Measurements from ENCODE around the gene TFEB. TPM values are rescaled to one million over a fixed set of nuclear protein-coding genes. Genes with fewer than 3 reads are reported as not detected.

TFEB gene
- polyA plus RNA-seq, 1 experiment = 3.9 TPM

DNA sequence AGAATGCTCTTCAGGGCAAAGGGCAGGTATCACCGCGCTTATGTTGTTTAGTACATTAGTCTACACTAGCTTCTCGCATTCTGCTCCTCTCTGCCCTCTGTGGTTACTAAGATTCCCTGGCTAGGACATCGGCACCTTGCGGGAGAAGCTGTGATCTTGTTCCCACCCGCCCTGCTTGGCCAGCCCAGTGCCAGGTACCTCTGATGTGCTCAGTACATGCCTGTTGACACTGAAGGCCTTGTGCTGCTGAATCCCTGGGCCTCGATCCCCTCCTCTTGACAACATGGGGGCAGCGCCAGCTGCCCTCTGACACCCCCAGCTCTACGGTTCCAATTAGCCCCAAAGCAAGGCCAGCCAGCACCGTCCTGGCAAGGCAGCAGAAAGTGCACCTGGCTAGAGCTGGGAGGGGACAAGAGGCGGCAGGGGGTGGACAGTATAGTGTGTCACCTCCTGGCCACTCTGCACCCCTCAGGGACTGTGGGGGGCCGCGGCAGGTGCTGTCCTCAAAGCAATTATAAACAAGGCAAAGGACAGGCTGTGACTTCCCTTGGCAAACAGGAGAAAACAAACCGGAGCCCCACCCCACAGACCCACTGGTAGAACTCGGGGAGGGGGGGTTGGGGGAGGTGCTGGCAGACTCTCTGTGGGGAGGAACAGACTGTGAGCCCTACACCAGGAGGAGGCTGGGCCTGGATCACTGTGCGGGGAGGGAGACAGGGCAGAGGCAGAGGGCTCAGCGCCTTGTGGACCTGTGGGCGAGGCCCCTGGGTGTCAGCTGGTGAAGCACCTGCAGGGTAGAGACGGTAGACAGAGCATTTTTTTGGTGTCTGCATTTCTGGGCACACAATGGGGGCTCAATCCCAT is 7.1 kb downstream of the TFEB start:
- Histone ChIP-seq H3K27ac (ENCODE audit: low read depth, low read length) (no peak overlapping the region), H3K27me3 (ENCODE audit: control insufficient read depth, insufficient read depth, low read length) (no peaks in the 10 kb centered on the region), H3K9me3 (ENCODE audit: control insufficient read depth, insufficient read depth, low read length) (no peaks in the 10 kb centered on the region; the same call in 1 of the 2 replicates), H3K4me3 (ENCODE audit: low read depth, low read length) (no peak overlapping the region)
- POLR2A ChIA-PET = no interaction called here
- no peak for DNase-seq (ENCODE audit: low read depth, low spot score)
- CTCF ChIA-PET = no interaction called here
- TF ChIP-seq, protein P1, sequence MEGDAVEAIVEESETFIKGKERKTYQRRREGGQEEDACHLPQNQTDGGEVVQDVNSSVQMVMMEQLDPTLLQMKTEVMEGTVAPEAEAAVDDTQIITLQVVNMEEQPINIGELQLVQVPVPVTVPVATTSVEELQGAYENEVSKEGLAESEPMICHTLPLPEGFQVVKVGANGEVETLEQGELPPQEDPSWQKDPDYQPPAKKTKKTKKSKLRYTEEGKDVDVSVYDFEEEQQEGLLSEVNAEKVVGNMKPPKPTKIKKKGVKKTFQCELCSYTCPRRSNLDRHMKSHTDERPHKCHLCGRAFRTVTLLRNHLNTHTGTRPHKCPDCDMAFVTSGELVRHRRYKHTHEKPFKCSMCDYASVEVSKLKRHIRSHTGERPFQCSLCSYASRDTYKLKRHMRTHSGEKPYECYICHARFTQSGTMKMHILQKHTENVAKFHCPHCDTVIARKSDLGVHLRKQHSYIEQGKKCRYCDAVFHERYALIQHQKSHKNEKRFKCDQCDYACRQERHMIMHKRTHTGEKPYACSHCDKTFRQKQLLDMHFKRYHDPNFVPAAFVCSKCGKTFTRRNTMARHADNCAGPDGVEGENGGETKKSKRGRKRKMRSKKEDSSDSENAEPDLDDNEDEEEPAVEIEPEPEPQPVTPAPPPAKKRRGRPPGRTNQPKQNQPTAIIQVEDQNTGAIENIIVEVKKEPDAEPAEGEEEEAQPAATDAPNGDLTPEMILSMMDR (IDR thresholded peaks at IDR 0.05; ENCODE audit: low read depth, low read length) = no peak

DNA sequence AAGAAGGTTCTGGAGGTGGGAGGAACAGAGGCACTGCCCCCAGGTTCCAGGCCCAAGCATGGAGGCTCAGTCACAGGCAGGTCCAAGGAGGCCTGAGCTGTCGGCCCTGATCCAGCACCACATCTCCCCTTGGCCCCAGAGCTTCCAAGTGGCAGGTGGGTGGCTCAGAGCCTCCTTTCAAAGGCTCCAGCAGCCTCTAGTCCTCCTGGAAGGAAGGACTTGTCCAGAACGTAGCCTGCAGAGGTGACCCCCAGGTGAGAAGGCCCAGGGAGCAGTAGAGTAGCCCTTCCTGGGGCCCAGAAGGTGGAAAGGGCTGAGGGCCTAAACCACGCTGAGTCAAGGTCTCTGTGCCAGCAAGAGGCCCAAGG is 7.7 kb downstream of the TFEB start:
- no peak for DNase-seq (ENCODE audit: low read depth, low spot score)
- TF ChIP-seq, protein P1 (IDR thresholded peaks at IDR 0.05; ENCODE audit: low read depth, low read length) = no peak
- CTCF ChIA-PET = no interaction called here
- H3K4me3 ChIP-seq (ENCODE audit: low read depth, low read length) = no peak overlapping the region
- H3K27me3 ChIP-seq (ENCODE audit: control insufficient read depth, insufficient read depth, low read length) = no peaks in the 10 kb centered on the region
- H3K27ac ChIP-seq (ENCODE audit: low read depth, low read length) = no peak overlapping the region
- no peaks in the 10 kb centered on the region; the same call in 1 of the 2 replicates for H3K9me3 ChIP-seq (ENCODE audit: control insufficient read depth, insufficient read depth, low read length)
- POLR2A ChIA-PET = no interaction called here

DNA sequence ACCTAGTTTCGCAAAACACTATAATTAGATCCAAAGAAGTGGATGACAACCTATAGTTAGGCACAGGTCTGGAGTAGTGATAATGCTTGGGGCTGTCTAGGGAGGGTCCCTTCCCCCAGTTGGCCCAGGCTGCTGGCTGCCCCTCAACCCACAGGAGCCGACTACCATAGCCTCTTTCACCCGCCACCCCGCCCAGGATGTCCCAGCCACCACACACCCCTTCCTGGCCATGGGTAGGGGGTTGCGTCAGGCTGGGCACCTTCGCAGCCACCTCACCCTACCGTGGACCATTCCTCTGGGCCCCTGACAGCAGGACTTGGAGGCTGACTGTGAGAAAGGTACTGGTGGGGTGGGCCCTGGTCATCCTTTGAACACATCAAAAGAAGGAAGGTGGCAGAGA is 8.5 kb downstream of the TFEB start:
- H3K9me3 ChIP-seq (ENCODE audit: control insufficient read depth, insufficient read depth, low read length) = no peaks in the 10 kb centered on the region; the same call in 1 of the 2 replicates
- no peak overlapping the region for H3K4me3 ChIP-seq (ENCODE audit: low read depth, low read length)
- DNase-seq (ENCODE audit: low read depth, low spot score) = no peak
- ChIA-PET POLR2A (no interaction called here), CTCF (no interaction called here)
- H3K27ac ChIP-seq (ENCODE audit: low read depth, low read length) = no peak overlapping the region
- H3K27me3 ChIP-seq (ENCODE audit: control insufficient read depth, insufficient read depth, low read length) = no peaks in the 10 kb centered on the region
- TF ChIP-seq, protein P1 (IDR thresholded peaks at IDR 0.05; ENCODE audit: low read depth, low read length) = no peak

DNA sequence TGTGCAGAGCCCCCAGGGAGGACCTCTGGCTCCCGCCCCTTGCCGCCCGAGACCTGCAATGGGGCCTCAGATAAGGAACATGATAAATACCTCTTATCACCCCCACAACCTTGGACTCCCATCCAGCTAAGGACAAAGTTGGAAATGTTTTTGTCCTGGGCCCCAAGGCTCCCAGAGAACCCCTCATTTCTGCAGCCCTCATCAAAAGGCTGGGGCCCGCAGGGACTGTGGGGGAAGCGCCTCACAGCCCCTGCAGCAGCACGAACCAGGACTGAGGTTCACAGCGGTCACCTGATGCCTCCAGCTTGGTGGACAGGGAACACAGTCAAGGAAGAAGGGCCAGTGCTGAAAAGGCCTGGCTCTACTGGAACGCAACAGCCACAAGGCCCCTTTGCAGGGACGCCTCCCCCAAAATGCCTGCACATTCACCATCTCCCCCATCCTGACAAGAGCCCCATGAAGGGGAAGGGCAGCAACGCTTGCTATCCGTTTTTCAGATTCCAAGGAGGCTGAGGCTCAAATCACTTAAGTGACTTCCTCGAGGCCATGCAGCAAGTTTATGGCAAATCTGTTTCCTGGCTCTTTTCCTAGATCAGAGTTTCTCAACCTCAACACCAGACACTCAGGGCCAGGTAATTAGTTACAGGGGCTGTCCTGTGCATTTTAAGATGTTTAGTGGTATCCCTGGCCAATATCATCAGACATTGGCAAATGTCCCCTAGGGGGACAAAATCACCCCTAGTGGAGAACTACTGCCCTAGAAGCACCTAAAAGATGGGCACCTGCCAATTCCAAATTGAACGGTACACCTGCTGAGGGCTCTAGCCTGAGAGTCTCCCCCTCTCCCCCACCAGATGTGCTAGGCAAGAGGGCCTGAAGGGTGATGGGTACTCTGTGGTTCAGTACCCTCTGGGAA is 10.6 kb downstream of the TFEB start:
- H3K27me3 ChIP-seq (ENCODE audit: control insufficient read depth, insufficient read depth, low read length) = no peaks in the 10 kb centered on the region
- no peaks in the 10 kb centered on the region; the same call in 1 of the 2 replicates for H3K9me3 ChIP-seq (ENCODE audit: control insufficient read depth, insufficient read depth, low read length)
- H3K27ac ChIP-seq (ENCODE audit: low read depth, low read length) = no peak overlapping the region
- TF ChIP-seq, protein P1 (IDR thresholded peaks at IDR 0.05; ENCODE audit: low read depth, low read length) = no peak
- ChIA-PET CTCF (no interaction called here), POLR2A (interaction anchor here (3.0 kb wide), 1 partner anchor 9 kb away, joined by 13 read pairs; no protein-coding TSS in a partner anchor)
- H3K4me3 ChIP-seq (ENCODE audit: low read depth, low read length) = no peak overlapping the region
- no peak for DNase-seq (ENCODE audit: low read depth, low spot score)
